HG02759 (cell line): ENCODE measurements around the gene LPAR1.
A peak's percentile ranks its signal among the peaks of the same experiment; 100 is the strongest.

Source experiments
- ATAC-seq: cut with Tn5 transposase; IDR thresholded peaks from one replicate; pipeline ENCODE4 v1.9.1; 2021; ENCODE audit warnings: mild to moderate bottlenecking, moderate library complexity; ENCODE audit not compliant: unreplicated experiment

Gene LPAR1

GRCh38 chr9:110960288-110960687 lies 78.0 kb downstream of the LPAR1 start:
- no peak for ATAC-seq

DNA sequence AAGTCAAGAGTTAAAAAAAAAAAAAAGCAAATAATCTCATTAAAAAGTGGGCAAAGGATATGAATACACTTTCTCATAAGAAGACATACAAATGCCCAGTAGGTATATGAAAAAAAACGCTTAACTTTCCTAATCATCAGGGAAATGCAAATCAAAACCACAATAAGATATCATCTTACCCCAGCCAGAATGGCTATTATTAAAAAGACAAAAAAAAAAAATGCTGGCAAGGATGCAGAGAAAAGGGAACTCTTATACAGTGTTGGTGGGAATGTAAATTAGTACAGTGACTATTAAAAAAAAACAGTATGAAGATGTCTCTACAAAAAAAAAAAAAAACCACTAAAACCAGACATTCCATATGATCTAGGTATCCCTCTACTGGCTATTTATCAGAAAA lies 79.4 kb downstream of the LPAR1 start:
- ATAC-seq, result no peak

DNA sequence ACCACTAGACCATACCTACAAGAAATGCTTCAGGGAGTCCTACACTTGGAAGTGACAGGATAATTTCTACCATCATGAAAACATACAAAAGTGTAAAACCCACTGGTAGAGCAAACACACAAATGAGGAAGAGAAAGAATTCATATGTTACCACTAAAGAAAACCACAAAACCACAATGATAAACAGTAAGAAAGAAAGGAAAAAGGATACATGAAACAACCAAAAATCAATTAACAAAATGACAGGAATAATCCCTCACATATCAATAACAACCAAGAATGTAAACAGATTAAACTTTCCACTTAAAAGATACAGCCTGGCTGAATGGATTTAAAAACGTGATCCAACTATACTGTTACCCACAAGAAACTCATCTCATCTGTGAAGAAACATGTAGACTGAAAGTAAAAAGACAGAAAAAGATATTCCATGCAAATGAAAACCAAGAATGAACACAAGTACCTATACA lies 83.4 kb downstream of the LPAR1 start:
- ATAC-seq, result no peak

- no peak for ATAC-seq
These were observed 85.8 kb downstream of the LPAR1 start for GRCh38 chr9:110952540-110952859.

- ATAC-seq, result no peak
These were observed 86.3 kb downstream of the LPAR1 start for GRCh38 chr9:110951805-110952539.

DNA sequence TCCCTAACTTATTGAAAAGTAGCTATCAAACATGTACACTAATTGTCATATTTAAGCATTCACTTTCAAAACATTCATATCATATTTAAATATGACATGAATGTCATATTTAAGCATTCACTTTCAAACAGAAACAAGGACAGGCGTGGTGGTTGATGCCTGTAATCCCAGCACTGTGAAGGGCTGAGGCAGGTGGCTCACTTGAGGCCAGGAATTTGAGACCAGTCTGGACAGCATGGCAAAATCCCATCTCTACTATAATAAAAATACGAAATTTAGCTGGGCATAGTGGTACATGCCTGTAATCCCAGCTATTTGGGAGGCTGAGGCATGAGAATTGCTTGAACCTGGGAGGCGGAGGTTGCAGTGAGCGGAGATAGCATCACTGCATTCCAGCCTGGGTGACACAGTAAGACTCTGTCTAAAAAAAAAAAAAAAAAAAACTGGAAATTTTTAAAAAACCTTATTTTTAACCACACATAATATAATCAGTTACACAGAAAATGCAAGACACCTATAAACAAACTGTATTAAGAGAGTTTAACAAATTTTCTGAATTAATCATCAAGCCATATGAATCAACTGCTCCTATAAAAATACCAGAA lies 88.1 kb downstream of the LPAR1 start:
- ATAC-seq, result no peak

DNA sequence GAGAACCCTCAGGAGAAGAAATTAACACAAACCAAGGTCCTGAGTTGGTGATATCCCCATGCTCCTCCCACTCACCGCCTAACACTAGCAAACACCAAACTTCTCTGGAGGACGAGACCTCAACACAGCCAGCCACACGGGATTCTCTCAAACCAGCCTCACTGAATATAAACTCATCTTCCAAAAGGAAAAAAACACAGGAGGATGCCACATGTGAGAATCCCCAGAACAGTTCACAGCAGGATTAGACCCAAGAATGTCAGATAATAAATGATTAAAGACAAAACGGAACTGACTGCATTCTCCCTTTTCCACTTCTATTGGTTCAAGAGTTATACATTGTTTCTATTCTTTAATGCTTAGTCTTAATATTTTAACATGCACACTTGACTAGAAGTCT lies 89.2 kb downstream of the LPAR1 start:
- no peak for ATAC-seq

DNA sequence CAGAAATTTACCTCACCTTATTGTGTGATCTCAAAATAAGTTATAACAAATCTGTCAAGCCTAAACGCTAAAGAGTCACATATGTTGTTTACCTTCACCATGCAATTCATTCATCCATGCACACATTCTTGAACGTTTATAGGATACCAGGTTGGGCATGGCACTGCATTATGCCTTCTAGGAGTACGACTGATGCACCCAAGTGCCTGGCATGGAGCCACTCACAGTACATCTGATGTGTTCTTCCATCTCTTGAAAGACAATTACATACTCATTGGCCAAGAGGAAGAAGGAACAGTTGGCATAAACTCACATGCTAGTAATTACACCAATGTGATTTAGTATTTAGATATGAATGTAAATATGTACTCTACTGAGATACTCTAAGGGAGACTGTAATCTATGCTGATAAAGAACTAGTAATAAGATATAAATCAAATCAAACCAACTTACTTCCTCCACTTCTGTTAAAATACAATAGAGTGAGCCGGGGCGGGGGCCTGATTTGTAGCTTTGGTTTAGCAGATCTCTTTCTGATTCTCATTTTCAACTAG lies 90.7 kb downstream of the LPAR1 start:
- ATAC-seq, result no peak

GRCh38 chr9:110942522-110942921 lies 95.7 kb downstream of the LPAR1 start:
- no peak for ATAC-seq

DNA sequence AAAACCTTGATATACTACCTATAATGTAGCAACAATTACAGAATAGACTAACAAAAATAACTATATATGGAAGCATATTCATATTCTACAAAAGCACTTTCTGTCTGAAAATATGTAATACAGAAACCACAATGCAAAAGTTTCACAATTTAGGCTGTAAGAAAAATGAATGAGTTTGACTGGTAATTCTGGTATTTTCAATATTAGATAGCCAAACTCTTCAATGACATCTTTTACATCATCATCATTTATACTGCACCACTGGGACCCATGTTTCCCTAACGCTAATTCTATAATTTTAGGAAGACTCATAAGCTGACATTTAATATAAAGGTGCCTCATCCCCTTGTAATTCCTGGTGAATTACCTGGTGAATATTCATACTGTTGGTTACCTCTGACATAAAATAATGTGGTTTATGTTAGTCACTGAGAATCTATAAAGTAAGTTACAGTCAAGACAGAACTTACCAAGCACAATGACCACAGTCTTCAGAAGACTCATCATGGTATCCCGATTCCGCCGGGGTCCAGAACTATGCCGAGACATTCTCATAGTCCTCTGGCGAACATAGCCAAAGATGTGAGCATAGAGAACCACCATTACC lies 97.2 kb downstream of the LPAR1 start:
- ATAC-seq, result no peak

DNA sequence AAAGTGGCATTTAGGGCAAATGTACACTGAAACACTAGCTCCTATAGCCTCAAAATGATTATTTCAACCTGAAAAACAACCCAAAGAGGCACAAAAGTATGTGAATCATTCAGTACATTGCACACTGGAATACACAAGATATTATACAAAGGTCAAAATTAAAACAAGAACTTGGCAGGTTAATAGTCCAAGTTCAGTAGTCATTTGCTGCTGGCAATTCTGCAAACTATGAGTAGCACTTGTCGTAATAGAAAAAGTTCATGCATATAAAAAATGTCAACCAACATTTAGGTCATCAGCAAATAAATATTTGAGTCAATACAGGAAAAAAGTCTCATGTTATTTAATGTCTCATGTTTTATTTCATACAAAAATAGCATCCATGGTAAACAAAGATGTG lies 98.7 kb downstream of the LPAR1 start:
- ATAC-seq, result no peak

DNA sequence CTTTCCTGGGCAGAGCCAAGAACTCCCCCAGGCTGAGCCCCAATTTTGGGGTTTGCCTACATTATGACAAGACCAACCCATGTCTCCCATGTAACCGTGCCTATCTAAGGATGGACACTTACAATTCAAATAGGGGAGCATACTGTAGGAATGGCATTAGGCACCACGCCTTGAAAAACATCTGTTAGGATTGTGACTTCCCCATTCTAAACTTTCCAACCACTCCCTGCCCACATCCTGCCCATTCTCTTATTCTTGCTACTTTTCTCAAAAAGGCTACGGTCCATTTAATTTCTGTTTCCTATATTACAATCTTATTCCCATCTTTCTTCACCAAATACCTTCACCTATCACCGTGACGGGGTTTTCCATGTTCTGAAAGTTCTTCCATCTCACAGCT lies 99.2 kb downstream of the LPAR1 start:
- ATAC-seq, result no peak

DNA sequence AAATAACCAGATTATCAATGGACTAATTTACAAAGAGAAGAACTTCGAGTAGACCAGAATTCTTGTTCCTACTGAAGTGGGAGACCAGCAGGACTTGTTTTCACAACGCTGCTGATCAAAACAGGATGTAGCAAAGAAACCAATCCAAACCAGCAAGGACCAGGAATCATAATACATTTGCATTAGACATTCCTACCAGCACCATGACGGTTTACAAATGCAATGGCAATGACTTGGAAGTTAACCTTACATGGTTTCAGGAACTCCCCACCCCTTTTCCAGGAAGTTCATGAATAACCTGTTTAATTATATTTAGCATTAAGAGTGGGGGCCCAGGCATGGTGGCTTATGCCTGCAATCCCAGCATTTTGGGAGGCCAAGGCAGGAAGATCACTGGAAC lies 100.0 kb downstream of the LPAR1 start:
- ATAC-seq, result no peak

- no peak for ATAC-seq
These were observed 101.4 kb downstream of the LPAR1 start for GRCh38 chr9:110936719-110937452.

DNA sequence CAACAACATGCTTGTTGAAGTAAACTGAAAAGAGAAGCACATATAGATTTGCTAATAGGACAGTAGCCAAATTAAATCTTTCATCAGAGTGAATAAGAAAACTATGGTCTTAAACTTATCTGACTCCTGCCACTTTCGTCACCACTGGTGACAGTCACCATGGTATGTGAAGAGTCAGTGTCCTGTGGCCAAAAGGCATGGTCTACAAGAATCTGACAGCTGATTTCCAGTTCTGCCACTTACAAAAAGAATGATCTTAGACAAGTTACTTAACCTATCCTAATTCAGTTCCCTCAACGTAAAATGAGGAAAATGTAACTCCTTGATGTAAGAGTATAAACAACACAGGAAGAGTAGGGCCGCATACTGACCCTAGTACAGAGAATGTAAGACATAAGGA lies 102.0 kb downstream of the LPAR1 start:
- no peak for ATAC-seq

GRCh38 chr9:110935829-110936228 lies 102.4 kb downstream of the LPAR1 start:
- ATAC-seq, result no peak

DNA sequence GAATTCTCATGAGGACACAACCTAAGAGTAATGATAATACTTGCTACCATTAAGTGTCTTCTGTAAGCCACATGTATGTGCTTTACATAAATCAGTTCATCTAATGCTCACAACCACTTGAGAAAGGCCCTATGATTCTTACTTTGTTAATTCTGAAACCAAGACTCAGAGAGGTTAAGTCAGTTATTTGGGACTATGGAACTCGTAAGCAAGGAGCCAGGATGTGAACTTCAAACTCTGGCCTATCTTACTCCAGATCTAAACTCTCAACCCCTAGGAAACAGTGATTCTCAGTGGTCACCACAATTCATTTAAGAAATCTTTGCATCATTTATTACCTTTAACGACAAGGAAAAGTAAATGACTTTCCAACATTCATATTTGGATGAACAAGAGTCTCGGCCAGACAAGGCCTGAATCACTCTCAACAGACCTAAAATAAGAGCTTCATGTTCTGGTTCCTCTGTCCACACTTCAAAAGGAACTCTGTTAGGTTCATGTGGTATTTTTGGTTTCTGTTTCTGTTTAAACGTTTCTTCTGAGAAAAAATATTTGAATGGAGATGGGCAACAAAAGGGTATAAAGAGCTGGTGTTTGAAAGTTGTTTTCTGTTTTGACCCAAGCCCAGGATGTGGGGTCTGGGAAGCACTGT lies 104.8 kb downstream of the LPAR1 start:
- peak; percentile 71 for ATAC-seq

DNA sequence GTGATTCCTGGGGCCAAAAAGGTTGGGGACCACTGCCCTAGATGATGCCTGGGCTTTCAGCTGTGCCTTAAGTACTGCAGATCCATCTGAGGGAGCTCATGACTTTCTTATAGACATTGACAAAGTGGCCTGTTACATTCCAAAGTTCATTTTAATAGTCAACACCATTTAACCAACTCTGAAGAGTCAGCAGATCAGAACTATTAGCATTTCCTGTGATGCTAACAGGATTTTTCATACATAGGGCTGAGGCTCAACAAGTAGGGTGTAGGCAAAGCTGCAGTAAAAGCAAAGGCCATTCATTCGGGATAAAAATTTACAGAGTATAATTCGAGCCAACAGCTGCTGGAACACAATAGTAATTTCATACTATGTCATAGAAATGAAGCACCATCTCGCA lies 105.4 kb downstream of the LPAR1 start:
- ATAC-seq, result no peak

DNA sequence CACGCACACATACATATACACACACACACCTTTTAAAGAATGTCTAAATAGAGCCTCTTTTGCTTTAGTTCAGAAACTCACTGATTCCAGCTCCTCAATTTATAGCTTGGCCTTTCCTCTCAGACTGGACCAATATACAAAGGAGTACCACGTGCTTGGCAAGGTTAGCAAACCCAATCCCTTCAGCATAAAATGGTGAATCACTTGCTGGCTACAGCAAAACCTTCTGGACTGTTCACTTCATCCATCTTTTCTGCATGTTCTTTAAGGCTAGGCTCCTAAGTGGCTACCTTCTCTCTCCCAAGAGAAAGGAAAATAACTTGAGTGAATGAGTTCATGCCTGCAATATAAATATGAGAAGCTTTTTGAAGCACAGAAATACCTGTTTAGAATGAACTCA lies 109.7 kb downstream of the LPAR1 start:
- no peak for ATAC-seq

- ATAC-seq, result no peak
These were observed 111.3 kb downstream of the LPAR1 start for GRCh38 chr9:110926828-110927487.
